GM12878 (cell line): ENCODE data around the gene ADPRHL1. TPM values are rescaled to one million over a fixed set of nuclear protein-coding genes. Genes with fewer than 3 reads are reported as not detected.

Source experiments
- ATAC-seq: fragments of 200-7000 bp; cut with Tn5 transposase; 3 replicates; pipeline ENCODE4 v1.9.1; 2020; ENCODE audit warnings: mild to moderate bottlenecking, moderate library complexity
- BruUV-seq: library from RNA; stranded (reverse); fragments of 400-500 nt; replicated peaks from 2 replicates; lab custom pipeline; 2021; lab: Mats Ljungman, UMichigan
- CTCF ChIA-PET: fragments of 300-600 bp; sonication (Branson Sonifier 250); formaldehyde crosslinking; extraction: SDS; loops from one replicate; lab custom pipeline; 2021; ENCODE audit warnings: inconsistent platforms; lab: Yijun Ruan, JAX
- POLR2A ChIA-PET: fragments of 350-600 bp; formaldehyde crosslinking; extraction: SDS; loops from one replicate; lab custom pipeline; 2021; ENCODE audit warnings: inconsistent platforms; lab: Charles Lee
- RAD21 ChIA-PET: fragments of 300-600 bp; sonication (Branson Sonifier 250); formaldehyde crosslinking; loops from one replicate; lab custom pipeline; 2023; ENCODE audit warnings: antibody characterized with exemption; ENCODE audit not compliant: unreplicated experiment; lab: Charles Lee
- SMC1A ChIA-PET: fragments of 300-600 bp; sonication (Branson Sonifier 250); formaldehyde crosslinking; loops from one replicate; lab custom pipeline; 2023; ENCODE audit not compliant: unreplicated experiment, uncharacterized antibody; lab: Charles Lee
- DNase-seq: peaks from one replicate; pipeline ENCODE4 v3.0.0-alpha.2; 2011; ENCODE audit warnings: low read depth, low spot score
- FAIRE-seq: peaks from 3 replicates; lab custom pipeline; 2011; peaks lifted over from hg19 to GRCh38; lab: Jason Lieb, UNC
- H2AFZ ChIP-seq: 2 replicates; pipeline ENCODE4 v1.6.0; 2011; ENCODE audit warnings: low read depth, low read length, control low read depth; ENCODE audit not compliant: control insufficient read depth
- H3K27ac ChIP-seq: 2 replicates; pipeline ENCODE4 v1.5.1; 2011; ENCODE audit warnings: control low read depth; ENCODE audit not compliant: control insufficient read depth, insufficient read depth
- H3K27me3 ChIP-seq, 2 experiments: replicated peaks in 1 of 2; 2 replicates each; pipeline versions ENCODE4 v1.6.0 to v1.6.1; 2011; ENCODE audit warnings: low read length in 1 of 2; ENCODE audit not compliant: control insufficient read depth in 2 of 2, insufficient read depth in 2 of 2
- H3K36me3 ChIP-seq, 2 experiments: 2 replicates each; pipeline ENCODE4 v1.5.1; 2011; ENCODE audit warnings: low read length in 1 of 2; ENCODE audit not compliant: control insufficient read depth in 2 of 2, insufficient read depth in 2 of 2
- H3K4me1 ChIP-seq: 2 replicates; pipeline ENCODE4 v1.6.1; 2011; ENCODE audit warnings: mild to moderate bottlenecking, low read length, moderate library complexity, mixed read lengths; ENCODE audit not compliant: control insufficient read depth, insufficient read depth
- H3K4me2 ChIP-seq: 2 replicates; pipeline ENCODE4 v1.6.0; 2011; ENCODE audit warnings: control low read depth; ENCODE audit not compliant: control insufficient read depth, insufficient read depth
- H3K4me3 ChIP-seq: fragments of 200-600 bp; sonication (generic); 2 replicates; pipeline ENCODE4 v1.5.1; 2016
- H3K79me2 ChIP-seq: 2 replicates; pipeline ENCODE4 v1.6.0; 2011; ENCODE audit warnings: low read length; ENCODE audit not compliant: control insufficient read depth, insufficient read depth
- H3K9ac ChIP-seq: 2 replicates; pipeline ENCODE4 v1.8.0; 2011; ENCODE audit warnings: low read length, control low read depth, mixed read lengths; ENCODE audit not compliant: control insufficient read depth, insufficient read depth
- H3K9me3 ChIP-seq: replicated peaks from 3 replicates; pipeline ENCODE4 v1.5.1; 2011; ENCODE audit warnings: mild to moderate bottlenecking, low read length; ENCODE audit not compliant: control insufficient read depth, insufficient read depth
- H4K20me1 ChIP-seq: 2 replicates; pipeline ENCODE4 v1.6.0; 2011; ENCODE audit not compliant: control insufficient read depth, insufficient read depth
- BMI1 ChIP-seq: fragments of 450-650 bp; IDR thresholded peaks from 2 replicates; pipeline ENCODE4 v1.6.1; 2016; ENCODE audit warnings: mild to moderate bottlenecking, moderate library complexity, borderline replicate concordance
- FOS ChIP-seq: IDR thresholded peaks from 3 replicates; pipeline ENCODE4 v1.6.1; 2011; ENCODE audit warnings: borderline replicate concordance; ENCODE audit not compliant: insufficient read length; ENCODE audit errors: extremely low read depth
- HDAC6 ChIP-seq: fragments of 200-600 bp; sonication (generic); IDR thresholded peaks from one replicate; pipeline ENCODE4 v1.8.0; 2017; ENCODE audit warnings: antibody characterized with exemption; ENCODE audit not compliant: unreplicated experiment
- IKZF1 ChIP-seq: fragments of 450-650 bp; conservative IDR thresholded peaks from 2 replicates; pipeline ENCODE4 v1.6.1; 2017; ENCODE audit warnings: antibody characterized with exemption, mild to moderate bottlenecking
- IKZF2 ChIP-seq, 2 experiments: fragments of 450-650 bp; IDR thresholded peaks; 2 replicates each; pipeline ENCODE4 v1.6.1; 2017; ENCODE audit warnings: mild to moderate bottlenecking in 2 of 2, moderate library complexity in 2 of 2
- JUNB ChIP-seq: IDR thresholded peaks from 2 replicates; pipeline ENCODE4 v1.6.1; 2016; ENCODE audit warnings: antibody characterized with exemption, mild to moderate bottlenecking
- MTA2 ChIP-seq: fragments of 450-650 bp; IDR thresholded peaks from 2 replicates; pipeline ENCODE4 v1.6.1; 2016; ENCODE audit warnings: low read depth, mild to moderate bottlenecking, moderate library complexity
- MYC ChIP-seq: IDR thresholded peaks from 2 replicates; pipeline ENCODE4 v1.6.1; 2011; ENCODE audit warnings: mild to moderate bottlenecking, low read length, moderate library complexity, inconsistent platforms; ENCODE audit not compliant: insufficient read depth, insufficient replicate concordance, insufficient read length, severe bottlenecking
- NBN ChIP-seq: fragments of 450-650 bp; IDR thresholded peaks from 2 replicates; pipeline ENCODE4 v1.6.1; 2016
- PML ChIP-seq: IDR thresholded peaks from 2 replicates; pipeline ENCODE4 v1.6.1; 2012; ENCODE audit warnings: low read length, inconsistent platforms
- POLR2A ChIP-seq: IDR thresholded peaks from 2 replicates; pipeline ENCODE4 v1.6.1; 2011; ENCODE audit warnings: low read depth, mild to moderate bottlenecking, low read length
- RBBP5 ChIP-seq: fragments of 200-600 bp; sonication (generic); conservative IDR thresholded peaks from 2 replicates; pipeline ENCODE4 v1.6.1; 2016
- SIN3A ChIP-seq: IDR thresholded peaks from 2 replicates; pipeline ENCODE4 v1.6.1; 2012; ENCODE audit warnings: low read depth, low read length, improper control_type of control experiment
- SUPT20H ChIP-seq: IDR thresholded peaks from 2 replicates; pipeline ENCODE4 v1.6.1; 2011; ENCODE audit warnings: low read depth, mild to moderate bottlenecking, low read length, moderate library complexity, borderline replicate concordance; ENCODE audit not compliant: control insufficient read depth
- WGBS: methylation state at CpG from one replicate; pipeline ENCODE4 v1.1.6; 2016; ENCODE audit warnings: low lambda C conversion rate; ENCODE audit not compliant: insufficient replicate concordance, insufficient coverage; ENCODE audit errors: missing lambda C conversion rate; 5-methylcytosine and 5-hydroxymethylcytosine counted together
- in situ Hi-C: fragments of 300-500 bp; cut with MboI; formaldehyde crosslinking; loops from 9 replicates; pipeline ENCODE4 v1.14.3; 2018; ENCODE audit warnings: mixed read lengths
- intact Hi-C: fragments of 100-400 bp; cut with micrococcal nuclease; formaldehyde crosslinking; loops from one replicate; pipeline ENCODE4 v1.14.2; 2022; ENCODE audit not compliant: unreplicated experiment
- polyA plus RNA-seq, 11 experiments: library from polyadenylated mRNA; depleted of rRNA in 4 of 11; unstranded in 6 of 11; stranded (reverse) in 5 of 11; fragments of >200 nt; fragmentation: Nextera tagmentation in 4 of 11; fragmentation: Illumina TruSeq in 1 of 11; extraction: Ambion mirVana in 4 of 11; extraction: Trizol in 1 of 11; gene quantifications; 1 replicate in 1 of 11; 2 replicates in 10 of 11; pipeline versions ENCODE4 v1.2.1 to v1.2.3, GENCODE V29; 2011 to 2016; ENCODE audit warnings: inconsistent platforms in 2 of 11, missing spikeins in 2 of 11, low read depth in 1 of 11
- total RNA-seq, 4 experiments: library from RNA; depleted of rRNA in 3 of 4; stranded (reverse); fragments of >200 nt in 3 of 4; fragmentation: Illumina TruSeq in 1 of 4; extraction: Trizol in 1 of 4; gene quantifications; 2 replicates each; pipeline versions ENCODE4 v1.2.1 to v1.2.3, GENCODE V29; 2013 to 2021
- TF ChIP-seq, protein P1 (sequence below): fragments of 450-650 bp; IDR thresholded peaks from 2 replicates; pipeline ENCODE4 v1.6.1; 2017; ENCODE audit warnings: mild to moderate bottlenecking, moderate library complexity
- TF ChIP-seq, protein P2 (sequence below): fragments of 450-650 bp; IDR thresholded peaks from 2 replicates; pipeline ENCODE4 v1.6.1; 2018; ENCODE audit warnings: borderline replicate concordance, mild to moderate bottlenecking; ENCODE audit not compliant: partially characterized antibody

The ADPRHL1 gene
- total and polyA plus RNA-seq, 10 of the 15 experiments (the other 5 are each of a cell fraction or from before 2014, with no cell fraction given): 0.05 to 1.9 (median 1.0) TPM

DNA sequence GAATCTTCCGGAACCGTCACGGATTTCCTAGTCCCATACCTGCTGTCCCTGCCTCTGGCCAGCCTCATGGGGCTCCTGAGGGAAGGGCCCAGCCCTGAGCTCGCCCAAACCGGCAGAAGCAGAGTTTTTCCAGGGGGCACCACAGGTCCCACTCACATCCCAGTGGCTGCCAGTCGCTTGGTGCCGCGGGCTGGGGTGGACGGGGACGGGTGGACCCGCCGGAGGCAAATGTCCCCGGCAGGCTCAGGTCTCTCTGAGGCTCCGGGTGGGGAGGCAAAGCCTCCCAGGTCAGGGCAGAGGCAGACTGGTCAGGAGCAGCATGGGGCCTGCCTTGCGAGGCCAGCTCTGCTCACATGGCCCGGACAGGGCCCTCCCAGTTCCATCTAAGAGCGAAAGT is 24.8 kb downstream of the ADPRHL1 start:
- BruUV-seq: no TSS peak
- no peak overlapping the region for H3K9ac ChIP-seq
- ATAC-seq: no peak

More for the DNA sequence above, 24.8 kb downstream of the ADPRHL1 start:
- SMC1A ChIA-PET: no interaction called here
- TF ChIP-seq RBBP5: no peak
- TF ChIP-seq MTA2: no peak
- TF ChIP-seq SIN3A: no peak
- TF ChIP-seq HDAC6: no peak
- no peak for TF ChIP-seq NBN
- TF ChIP-seq FOS: no peak
- TF ChIP-seq PML: no peak
- no peak for TF ChIP-seq IKZF2 (IDR thresholded peaks at IDR 0.05)
- TF ChIP-seq, protein P1, sequence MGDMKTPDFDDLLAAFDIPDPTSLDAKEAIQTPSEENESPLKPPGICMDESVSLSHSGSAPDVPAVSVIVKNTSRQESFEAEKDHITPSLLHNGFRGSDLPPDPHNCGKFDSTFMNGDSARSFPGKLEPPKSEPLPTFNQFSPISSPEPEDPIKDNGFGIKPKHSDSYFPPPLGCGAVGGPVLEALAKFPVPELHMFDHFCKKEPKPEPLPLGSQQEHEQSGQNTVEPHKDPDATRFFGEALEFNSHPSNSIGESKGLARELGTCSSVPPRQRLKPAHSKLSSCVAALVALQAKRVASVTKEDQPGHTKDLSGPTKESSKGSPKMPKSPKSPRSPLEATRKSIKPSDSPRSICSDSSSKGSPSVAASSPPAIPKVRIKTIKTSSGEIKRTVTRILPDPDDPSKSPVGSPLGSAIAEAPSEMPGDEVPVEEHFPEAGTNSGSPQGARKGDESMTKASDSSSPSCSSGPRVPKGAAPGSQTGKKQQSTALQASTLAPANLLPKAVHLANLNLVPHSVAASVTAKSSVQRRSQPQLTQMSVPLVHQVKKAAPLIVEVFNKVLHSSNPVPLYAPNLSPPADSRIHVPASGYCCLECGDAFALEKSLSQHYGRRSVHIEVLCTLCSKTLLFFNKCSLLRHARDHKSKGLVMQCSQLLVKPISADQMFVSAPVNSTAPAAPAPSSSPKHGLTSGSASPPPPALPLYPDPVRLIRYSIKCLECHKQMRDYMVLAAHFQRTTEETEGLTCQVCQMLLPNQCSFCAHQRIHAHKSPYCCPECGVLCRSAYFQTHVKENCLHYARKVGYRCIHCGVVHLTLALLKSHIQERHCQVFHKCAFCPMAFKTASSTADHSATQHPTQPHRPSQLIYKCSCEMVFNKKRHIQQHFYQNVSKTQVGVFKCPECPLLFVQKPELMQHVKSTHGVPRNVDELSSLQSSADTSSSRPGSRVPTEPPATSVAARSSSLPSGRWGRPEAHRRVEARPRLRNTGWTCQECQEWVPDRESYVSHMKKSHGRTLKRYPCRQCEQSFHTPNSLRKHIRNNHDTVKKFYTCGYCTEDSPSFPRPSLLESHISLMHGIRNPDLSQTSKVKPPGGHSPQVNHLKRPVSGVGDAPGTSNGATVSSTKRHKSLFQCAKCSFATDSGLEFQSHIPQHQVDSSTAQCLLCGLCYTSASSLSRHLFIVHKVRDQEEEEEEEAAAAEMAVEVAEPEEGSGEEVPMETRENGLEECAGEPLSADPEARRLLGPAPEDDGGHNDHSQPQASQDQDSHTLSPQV: no peak
- no peak for TF ChIP-seq POLR2A
- TF ChIP-seq JUNB: no peak
- TF ChIP-seq, protein P2, sequence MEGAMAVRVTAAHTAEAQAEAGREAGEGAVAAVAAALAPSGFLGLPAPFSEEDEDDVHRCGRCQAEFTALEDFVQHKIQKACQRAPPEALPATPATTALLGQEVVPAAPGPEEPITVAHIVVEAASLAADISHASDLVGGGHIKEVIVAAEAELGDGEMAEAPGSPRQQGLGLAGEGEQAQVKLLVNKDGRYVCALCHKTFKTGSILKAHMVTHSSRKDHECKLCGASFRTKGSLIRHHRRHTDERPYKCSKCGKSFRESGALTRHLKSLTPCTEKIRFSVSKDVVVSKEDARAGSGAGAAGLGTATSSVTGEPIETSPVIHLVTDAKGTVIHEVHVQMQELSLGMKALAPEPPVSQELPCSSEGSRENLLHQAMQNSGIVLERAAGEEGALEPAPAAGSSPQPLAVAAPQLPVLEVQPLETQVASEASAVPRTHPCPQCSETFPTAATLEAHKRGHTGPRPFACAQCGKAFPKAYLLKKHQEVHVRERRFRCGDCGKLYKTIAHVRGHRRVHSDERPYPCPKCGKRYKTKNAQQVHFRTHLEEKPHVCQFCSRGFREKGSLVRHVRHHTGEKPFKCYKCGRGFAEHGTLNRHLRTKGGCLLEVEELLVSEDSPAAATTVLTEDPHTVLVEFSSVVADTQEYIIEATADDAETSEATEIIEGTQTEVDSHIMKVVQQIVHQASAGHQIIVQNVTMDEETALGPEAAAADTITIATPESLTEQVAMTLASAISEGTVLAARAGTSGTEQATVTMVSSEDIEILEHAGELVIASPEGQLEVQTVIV: no peak
- TF ChIP-seq SUPT20H: no peak
- no peak for TF ChIP-seq BMI1
- no peak for TF ChIP-seq MYC
- no peak for TF ChIP-seq IKZF1
- TF ChIP-seq, all 136 proteins: peak for 0
- H4K20me1 ChIP-seq: no peaks in the 10 kb centered on the region
- RAD21 ChIA-PET: no interaction called here
- H3K4me1 ChIP-seq: no peaks in the 10 kb centered on the region
- in situ Hi-C loops (no loop called here), intact Hi-C loops (no loop called here)
- no peaks in the 10 kb centered on the region for H3K36me3 ChIP-seq
- no peak for FAIRE-seq
- H3K27me3 ChIP-seq: no peaks in the 10 kb centered on the region
- WGBS: 69% methylated on average over 17 of the region's 17 CpGs
- H2AFZ ChIP-seq: no peak overlapping the region
- no peak overlapping the region for H3K4me2 ChIP-seq
- no peak overlapping the region for H3K4me3 ChIP-seq
- no peaks in the 10 kb centered on the region for H3K79me2 ChIP-seq
- POLR2A ChIA-PET: no interaction called here
- CTCF ChIA-PET: no interaction called here
- no peaks in the 10 kb centered on the region for H3K9me3 ChIP-seq
- no peak overlapping the region for H3K27ac ChIP-seq
- DNase-seq: no peak
